H1 (cell line): ENCODE measurements around the gene SYDE2. TPM values are rescaled to one million over a fixed set of nuclear protein-coding genes. Genes with fewer than 3 reads are reported as not detected.

ENCODE experiments used
- SIX5 ChIP-seq: IDR thresholded peaks from 2 replicates; pipeline ENCODE4 v1.6.1; 2011; ENCODE audit warnings: mild to moderate bottlenecking, low read depth, low read length
- polyA plus RNA-seq, 7 experiments: library from polyadenylated mRNA; depleted of rRNA in 3 of 7; stranded (reverse) in 5 of 7; unstranded in 2 of 7; fragments of >200 nt in 5 of 7; fragments of 200-250 nt in 2 of 7; gene quantifications; 1 replicate in 5 of 7; 2 replicates in 1 of 7; 4 replicates in 1 of 7; pipeline versions ENCODE4 v1.2.1 to v1.2.3, GENCODE V29; 2011 to 2013; ENCODE audit warnings: missing spikeins in 2 of 7, mixed read lengths in 2 of 7
- total RNA-seq: library from RNA; stranded (reverse); fragmentation: NEBNext Ultra II Directional; extraction: Animal tissue kit (Norgen Biotek cat#: 25700); gene quantifications from 2 replicates; pipeline ENCODE4 v1.2.1, GENCODE V29; 2021

Gene SYDE2
- total and polyA plus RNA-seq, 2 of the 8 experiments (the other 6 are each of a cell fraction or from before 2014, with no cell fraction given) = 1.6 to 14.6 TPM

GRCh38 chr1:85168884-85169283 is 31.9 kb downstream of the SYDE2 start (continued):
- TF ChIP-seq SIX5 = no peak
- TF ChIP-seq, all 59 proteins: peak for 0
